Activated gamma-delta T cell treated with Interleukin-2 at 50 U/mL for 16 hours (primary cell): ENCODE data around the gene CENPP.

Experiments
- DNase-seq: peaks from one replicate; pipeline ENCODE4 v3.0.0-alpha.2; 2020

CENPP gene

DNA sequence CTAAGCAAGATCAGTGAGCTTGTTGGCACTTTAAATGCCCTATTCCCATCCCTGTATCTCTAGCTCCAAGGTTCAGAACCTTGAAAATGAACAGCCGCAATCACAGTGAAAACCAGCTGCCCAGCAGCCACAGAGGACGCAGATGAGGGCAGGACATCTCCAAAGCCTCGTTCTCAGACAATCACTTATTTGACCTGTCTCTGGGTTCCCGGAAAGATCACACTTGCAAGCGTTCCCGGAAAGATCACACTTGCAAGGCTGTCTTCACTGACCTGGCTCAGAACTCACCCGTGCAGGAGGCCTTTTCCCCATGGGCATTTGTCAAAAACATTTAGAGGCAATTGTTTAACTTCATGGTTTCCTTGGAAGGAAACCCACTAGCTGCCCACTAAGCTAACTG, 318.5 kb downstream of the CENPP start:
- no peak for DNase-seq

DNA sequence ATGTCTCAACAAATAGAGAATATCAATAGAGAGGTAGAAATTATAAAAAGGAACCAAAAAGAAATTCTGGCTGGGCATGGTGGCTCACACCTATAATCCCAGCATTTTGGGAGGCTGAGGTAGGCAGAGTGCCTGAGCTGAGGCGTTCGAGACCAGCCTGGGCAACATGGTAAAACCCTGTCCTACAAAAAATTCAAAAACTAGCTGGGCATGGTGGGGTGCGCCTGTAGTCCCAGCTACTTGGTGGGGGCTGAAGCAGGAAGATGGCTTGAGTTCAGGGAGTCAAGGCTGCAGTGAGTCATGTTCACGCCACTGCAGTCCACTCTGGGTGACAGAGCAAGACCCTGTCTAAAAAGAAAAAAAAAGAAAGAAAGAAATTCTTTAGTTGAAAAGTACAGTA, 319.3 kb downstream of the CENPP start:
- DNase-seq, result no peak

DNA sequence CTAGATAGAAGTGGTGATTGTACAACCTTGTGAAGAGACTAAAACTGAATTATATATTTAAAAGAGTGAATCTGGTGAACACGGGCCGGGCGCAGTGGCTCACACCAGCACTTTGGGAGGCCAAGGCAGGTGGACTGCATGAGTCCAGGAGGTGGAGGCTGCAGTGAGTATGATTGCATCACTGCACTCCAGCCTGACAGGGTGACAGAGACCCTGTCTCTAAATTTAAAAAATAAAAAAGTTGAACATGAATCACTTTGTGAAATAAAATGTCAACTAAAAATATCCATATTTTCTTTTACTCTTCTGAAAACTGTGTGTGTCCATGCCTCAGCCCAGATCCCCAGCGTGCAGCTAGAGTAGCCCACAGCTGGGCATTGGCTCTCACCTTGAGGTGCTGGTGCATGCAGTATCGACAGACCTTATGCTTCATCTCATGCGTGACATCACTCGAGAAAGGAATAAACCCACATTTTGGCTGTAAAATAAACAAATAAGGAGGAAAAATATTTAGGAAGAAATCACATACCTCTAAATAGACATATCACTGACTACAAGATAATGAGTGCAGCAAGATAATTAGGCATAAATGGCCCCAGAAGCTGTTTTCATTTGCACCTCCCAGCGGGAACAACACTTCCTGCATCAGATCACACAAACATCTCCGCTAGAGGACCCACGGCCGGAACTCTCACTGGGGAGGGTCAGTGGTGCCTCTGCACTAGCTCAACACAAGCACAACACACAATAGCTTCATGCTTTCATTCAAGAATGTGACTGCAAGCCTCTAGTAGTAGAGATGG, 322.1 kb downstream of the CENPP start:
- no peak for DNase-seq

DNA sequence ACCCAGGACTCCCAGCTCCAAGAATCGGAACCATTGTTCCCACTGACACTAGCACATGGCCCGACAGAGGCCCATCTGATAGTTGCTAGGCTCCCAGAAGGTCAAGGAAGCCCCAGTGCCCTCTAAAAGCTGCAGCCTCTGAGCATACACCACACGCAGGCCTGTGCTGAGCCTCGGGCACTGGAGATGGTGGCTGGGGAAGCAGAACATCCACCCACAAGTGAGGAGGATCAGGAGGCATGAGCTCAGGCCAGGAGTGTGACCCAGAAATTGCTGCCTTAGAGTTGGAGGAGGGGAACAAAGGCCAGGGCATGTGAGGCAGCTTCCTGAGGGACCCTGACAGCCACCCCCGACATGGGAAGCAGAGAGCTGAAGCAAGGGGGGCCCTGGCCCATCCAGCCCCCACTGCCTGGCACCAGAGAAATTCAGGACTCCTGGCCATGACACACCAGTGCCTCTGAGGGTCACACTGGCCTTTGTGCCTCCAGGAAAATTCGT, 322.8 kb downstream of the CENPP start:
- no peak for DNase-seq

DNA sequence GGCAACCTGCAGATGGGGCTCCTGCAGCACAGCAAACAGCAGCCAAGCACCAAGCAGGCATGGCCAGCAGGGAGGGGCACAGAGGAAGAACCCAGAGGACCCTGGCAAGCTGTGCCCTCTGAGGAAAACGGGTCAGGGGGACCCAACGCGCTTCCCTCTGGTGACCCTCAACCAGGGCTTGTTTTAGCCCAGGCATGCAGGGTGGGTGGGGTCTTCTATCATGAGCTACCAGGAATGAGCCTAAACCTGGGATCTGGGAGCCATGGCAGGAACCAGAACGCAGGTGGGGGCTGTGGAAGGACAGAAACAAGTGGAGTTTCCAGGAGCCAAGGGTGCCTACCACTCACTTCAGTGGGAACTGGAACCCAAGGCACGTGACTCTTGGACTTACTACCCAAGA, 323.3 kb downstream of the CENPP start:
- DNase-seq, result no peak

DNA sequence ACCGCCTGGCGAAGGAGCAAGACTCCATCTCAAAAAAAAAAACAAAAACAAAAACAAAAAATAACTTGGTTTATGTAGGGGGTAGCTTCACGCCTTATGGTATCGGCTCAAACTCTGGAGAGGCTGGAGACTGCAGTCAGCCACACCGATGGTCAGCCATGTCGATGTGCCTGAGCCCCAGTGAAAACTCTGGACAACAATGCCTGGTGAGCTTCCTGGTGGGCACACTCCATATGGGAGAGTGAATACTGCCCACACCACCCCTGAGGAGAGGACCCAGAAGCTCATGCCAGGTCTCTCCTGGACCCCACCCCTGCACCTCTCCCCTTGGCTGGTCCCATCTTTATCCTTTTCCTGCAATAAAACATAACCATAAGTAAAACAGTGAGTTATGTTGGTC, 324.5 kb downstream of the CENPP start:
- DNase-seq, result no peak

DNA sequence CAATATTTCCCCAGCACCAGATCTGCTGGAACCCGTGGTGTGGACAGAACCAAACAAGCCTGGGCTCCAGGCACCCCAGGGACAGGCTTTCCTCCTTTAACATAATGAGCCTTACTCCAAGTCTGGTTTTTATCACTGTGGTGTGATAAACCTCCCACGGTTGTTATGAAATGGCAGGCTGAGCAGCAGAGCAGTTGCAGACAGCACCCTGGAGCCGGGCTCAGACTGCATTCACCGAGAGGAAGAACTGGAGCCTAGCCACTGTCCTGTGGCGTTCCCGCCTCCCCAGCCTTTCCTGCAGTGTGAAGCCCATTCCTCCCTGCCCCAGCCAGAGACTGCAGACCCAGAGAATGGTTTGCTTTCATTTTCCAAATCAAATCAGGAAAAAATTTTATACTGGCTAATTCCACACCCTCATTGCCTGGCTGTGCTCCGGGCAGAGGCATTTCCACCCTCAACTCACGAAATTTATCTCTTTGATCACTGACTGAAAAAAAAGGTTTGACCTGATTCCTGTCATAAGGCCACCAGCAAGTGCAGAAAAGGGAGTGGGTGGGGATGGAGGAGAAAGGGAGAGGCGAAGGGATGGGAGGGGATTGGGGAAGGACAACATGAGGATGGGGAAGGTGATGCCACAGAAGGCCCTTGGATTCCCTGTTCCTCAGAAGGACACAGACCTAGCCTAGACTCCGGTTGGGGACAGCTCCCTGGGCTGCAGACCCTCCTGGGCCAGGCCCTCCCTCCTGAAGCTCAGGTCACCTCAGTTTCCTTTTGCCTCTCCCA, 325.3 kb downstream of the CENPP start:
- DNase-seq, result no peak

DNA sequence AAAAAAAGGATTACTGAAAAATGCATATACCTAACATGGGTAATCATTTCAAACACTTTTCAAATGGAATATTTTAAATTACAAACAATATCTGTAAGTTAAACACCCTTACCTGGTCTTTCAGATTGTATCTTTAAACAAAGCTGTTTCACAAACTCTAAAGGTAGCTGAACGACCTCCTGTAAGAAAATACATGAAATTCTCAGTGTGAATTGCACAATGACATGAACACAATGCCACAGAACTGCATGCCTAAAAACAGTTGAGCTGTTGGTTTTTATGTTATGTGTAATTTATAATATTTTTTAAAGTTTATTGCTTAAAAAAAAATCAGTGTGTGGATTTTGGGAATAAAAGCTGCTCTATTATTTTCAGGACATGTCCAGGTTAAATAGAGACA, 326.7 kb downstream of the CENPP start:
- no peak for DNase-seq

DNA sequence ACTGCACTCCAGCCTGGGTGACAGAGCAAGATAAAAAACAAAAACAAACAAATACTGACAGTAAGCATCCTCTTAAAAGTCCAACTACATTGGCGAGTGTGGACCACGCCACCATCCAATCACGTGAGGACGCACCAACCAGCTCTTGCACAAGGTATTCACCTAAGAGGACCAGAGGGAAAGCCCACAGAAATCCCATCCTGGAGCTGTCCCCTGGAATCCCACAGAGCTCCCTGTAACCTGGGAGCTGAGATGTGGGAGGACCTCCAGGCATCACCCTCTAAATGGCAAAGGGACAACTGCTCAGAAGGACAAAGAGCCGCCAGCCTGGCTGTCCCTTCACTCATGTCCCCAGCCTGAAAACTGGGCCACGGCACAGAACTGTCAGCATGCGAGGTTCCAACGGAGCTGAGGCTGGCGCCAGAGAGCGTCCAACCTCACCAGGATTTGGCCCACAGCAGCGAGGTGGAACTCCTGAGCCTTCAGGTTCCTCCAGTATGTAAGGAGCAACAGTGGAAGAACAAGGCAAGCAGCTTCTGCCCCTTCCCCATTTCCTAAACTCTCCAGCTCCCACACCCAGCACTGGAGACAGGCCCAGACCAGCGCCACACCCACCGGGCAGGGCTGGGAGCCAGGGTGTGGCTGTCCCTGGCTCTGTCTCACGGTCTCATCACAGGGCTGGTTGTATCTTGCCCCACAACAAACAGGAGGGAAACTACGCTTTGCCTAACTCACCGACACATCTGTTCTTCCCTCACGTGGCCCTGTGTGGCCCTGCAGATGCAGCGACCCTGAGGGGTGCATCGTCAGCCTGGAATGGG, 328.9 kb downstream of the CENPP start:
- DNase-seq, result no peak

DNA sequence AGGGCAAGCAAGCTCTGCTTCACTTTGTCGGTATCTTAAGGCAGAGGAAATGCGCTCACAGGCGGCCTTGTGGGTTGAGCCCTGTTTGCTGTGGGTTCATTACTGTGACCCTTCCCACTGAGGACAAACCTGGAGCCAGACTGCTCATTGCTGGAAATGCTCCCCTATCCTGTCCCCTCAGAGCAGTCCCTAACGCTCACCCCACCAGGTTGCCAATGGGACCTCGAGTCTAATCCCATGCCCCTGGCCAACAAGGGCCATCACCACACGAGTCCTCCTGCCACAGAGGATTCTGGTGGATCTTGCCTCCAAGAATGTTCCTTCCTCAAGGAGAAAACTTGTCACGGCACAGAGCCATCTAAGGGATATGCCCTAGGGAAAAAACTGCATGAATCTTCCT, 329.6 kb downstream of the CENPP start:
- no peak for DNase-seq

DNA sequence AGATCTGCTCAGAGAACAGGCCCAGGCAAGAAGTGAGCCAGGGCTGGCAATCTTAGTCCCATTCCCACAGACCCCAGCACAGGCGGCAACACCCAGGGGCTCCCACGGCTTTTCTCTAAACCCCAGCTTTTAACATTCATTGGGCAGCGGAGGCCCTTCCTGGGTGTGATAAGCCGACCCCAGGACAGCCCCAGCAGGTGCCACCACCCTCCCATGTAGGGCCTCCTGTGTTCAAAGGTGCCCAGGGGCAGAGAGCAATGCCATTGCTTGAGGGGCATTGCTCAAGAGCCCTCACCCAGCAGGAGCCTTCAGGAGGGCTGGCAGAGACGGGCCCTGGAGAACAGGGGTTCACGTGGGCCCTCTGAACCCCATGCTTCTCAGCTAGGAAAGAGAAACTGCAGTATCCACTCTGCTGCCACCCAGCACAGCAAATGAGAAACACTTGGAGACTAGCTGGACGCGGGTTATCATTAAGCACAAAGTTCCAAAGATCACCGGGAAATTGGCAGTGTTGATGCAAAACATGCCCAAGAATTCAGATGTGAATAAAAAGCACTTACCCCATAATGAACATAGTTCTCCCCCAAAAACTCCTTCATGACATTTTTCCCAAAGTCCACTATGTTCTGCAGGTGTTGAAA, 330.3 kb downstream of the CENPP start:
- DNase-seq, result no peak

DNA sequence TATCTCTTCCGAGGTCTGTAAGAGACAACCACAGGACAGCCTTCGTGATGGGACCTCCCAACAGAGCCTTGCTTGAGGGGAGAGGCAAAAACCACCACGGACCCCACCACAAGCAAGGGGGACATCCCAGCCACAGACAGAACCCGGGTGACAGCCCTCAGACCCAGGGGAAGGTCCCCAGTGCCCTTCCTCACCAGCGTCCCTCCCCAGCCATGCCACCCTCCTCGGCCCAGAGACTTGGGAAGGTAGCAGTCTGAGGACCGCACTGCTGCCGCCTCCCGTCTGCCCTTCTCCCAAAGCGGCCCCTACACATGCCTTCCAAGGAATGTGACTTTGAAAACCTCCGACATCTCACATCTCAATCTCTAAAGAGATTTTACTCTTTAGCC, 330.8 kb downstream of the CENPP start:
- no peak for DNase-seq

DNA sequence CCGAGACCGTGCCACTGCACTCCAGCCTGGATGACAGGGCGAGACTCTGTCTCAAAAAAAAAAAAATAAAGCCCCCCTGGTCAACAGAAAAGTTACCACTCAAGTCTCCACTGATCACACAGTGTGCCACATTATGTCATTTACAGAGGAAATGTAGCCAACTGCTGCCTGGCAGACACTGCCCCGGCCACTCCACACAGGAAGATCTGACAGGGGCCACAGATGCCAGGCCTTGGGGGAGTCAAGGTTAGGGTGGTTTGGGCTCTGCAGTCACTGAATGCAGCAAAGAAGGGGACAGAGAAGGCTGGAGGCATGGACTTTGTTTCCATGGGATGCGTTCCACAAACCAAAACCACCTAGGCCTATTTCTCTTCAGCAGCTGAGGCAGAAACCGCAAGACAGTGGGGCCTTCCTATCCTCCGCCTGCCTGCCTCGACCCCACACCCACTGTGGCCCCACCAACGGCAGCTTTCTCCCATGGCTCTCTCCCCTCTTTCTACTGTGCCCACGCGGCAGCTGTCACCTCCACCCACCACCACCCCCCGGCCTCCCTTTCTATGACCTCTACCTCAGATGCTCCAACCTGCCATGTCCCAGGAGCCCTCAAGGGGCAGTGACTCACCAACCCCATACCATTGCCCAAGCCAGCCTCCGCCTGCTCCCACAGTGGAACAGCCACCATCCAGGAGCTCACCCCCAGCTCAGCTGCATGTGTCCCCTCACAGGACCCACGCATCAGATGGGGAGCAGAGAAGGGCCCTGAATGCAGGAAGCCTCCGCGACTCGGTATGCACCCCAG, 331.7 kb downstream of the CENPP start:
- no peak for DNase-seq

DNA sequence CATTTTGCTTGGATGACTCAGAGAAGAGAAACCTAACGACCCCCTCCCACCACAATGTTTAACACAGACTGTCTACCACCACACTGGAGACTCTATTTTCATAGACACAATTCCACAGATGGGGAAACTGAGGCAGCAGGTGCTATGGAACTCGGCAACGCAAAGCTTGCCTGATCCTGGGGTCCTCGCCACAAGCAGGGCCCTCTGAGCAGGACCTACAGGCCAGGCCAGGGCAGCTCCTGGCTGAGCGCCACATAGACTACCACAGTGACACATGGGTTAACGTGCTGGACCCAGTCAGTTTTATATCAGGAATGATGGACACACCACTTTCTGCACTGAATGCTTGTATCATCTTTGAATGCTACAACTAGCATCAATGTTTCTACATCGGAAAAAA, 332.4 kb downstream of the CENPP start:
- DNase-seq, result no peak

DNA sequence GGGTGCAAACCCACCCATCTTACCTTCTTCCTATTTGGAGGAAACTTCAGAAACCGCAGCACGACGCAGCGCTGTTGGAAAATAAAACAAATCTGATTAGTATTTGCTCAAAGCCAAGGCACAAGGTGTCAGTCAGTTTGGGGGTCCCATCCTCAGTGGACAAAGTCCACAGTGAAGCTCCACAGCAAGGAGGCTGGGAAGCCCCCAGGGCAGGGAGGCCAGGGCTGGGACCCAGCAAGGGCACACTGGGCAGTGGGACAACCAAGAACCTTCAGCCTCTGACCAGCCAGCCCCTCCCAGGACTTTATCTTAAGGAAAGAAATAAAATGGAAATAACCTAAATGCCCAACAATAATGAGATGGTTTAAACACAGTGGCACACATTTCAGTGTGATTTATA, 332.9 kb downstream of the CENPP start:
- DNase-seq, result no peak

DNA sequence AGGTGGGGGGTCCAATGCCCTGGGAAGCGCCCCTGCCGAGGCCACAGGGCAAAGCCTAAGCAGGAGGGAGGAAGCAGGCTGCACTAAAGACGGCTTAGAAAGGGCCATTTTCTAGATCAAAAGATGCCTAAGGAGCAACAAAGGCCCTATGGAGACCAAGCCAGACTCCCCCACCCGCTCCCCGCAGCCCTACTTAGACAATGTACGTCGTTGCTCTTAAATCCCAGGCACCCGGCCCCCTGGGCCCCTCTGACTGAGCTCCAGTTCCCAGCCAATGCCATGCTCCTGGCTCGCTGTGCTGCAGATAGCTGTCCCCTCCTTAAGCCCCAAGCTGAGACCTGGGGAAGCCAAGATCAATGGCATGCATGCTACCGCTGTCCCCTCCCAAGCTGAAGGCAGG, 333.8 kb downstream of the CENPP start:
- DNase-seq, result no peak

DNA sequence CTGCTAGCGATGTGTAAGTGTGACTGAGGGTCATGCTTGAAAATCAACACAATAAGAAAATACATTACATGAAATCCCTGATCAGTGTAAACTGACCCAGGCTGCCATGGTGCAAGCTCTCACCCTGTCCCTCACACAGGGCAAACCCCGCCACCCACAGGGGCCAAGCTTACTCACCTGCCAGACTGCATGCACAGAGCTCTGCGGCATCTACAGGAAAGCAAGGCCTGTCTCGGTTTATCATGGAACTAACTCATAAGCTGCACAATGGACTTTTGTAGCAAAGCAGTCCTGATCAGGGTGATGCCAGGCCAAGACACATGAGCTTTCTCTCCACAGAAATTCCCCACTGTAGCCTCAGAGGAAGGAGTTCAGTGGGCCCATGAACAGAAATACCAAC, 334.5 kb downstream of the CENPP start:
- no peak for DNase-seq

DNA sequence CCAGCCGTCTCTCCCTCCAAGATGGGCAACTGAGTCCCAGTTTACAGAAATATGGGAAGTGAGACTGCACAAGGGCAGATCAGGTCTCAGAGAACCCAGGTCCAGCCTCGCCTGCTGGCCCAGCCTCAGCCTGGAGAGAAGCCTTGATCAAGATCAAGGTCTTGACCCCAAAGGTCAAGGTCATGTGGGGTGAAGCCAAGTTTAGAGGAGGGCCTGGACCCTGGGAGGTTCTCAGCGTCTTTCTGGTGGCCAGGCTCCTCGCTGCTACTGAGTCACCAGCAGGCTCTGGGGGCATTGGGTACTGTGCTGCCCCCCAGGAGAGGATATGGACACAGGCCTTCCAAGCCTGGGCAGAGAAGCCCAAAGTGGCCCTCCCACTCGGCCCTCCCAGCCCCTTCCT, 335.4 kb downstream of the CENPP start:
- no peak for DNase-seq

DNA sequence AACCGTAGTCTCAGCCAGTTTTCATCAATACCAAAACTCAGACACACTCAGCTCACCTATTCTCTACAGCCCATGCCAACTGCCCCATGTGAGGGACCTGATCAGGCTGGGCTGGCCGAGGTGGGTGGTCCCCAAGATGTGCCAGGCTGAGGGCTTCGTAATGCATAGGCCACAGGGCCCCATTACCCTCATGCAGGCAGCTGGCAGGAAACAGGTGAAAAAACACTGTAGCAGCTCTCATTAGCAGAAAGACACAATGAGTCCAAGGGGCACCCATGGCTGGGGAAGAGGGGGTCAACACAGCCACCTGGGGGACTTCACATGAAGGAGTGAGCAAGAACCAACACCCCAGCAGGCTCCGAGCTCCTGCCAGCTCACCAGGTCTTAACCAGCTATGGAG, 336.0 kb downstream of the CENPP start:
- DNase-seq, result no peak

DNA sequence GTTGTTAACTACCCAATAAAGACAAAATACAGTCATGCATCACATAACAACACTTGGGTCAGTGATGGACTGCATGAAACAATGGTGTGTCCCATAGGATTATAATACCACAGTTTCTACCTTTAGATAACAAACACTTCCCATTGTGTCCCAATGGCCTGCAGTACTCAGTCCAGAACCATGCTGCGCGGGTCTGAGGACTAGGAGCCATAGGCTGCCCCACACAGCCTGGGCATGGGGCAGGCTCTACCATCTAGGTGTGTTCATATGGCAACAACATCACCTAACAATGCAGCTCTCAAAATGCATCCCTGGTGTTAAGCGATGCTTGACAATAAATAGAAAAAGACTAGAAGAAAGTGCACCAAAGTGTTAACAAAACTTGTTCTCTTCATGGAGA, 337.4 kb downstream of the CENPP start:
- no peak for DNase-seq

DNA sequence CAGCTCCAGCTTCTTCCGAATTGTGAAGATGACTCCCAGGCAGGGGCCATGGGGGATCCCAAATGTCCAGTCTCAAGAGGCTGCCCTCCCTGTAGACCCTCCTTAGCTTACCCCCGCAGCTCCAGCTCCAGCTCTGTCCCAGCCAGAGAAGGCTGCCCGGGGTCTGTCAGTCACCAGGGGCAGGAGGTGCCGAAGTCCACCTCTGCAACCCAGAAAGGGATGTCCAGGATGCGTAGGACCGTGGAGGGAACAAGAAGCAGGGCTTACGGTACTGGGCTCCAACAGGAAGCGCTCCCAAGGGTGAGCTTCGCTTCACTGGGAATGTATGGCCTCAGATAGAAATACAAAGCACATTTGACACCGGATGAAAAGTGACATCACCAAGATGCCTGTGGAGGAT, 338.2 kb downstream of the CENPP start:
- DNase-seq, result no peak
